Measurements from ENCODE around the gene ELAVL2. TPM values are rescaled to one million over a fixed set of nuclear protein-coding genes. Genes with fewer than 3 reads are reported as not detected.

The ELAVL2 gene
- total RNA-seq, 1 donor from 2014 or later, result 21.1 TPM

GRCh38 chr9:23663946-23664345 is 162.1 kb downstream of the ELAVL2 start:
- H4K20me1 ChIP-seq (ENCODE audit: low read depth), result no peaks in the 10 kb centered on the region
- H3K4me1 ChIP-seq, result peaks cover 24% of the 10 kb centered on the region
- Mint-ChIP-seq H3K27ac (no peak overlapping the region), H3K4me1 (peaks cover 14% of the 10 kb centered on the region), H3K36me3 (peaks cover 40% of the 10 kb centered on the region), H3K27me3 (ENCODE audit: insufficient read depth, low read depth) (peaks cover 6% of the 10 kb centered on the region), H3K9me3 (no peaks in the 10 kb centered on the region), H3K4me3 (no peak overlapping the region)
- no peak overlapping the region for H2AFZ ChIP-seq (replicated peaks)
- H3F3A ChIP-seq (ENCODE audit: low read depth), result no peaks in the 10 kb centered on the region
- no peak overlapping the region for H3K9ac ChIP-seq
- H3K9me3 ChIP-seq (ENCODE audit: low read depth), result no peaks in the 10 kb centered on the region
- H3K4me3 ChIP-seq, result no peak overlapping the region
- H3K36me3 ChIP-seq, result no peaks in the 10 kb centered on the region
- H3K79me2 ChIP-seq (ENCODE audit: low read depth), result no peaks in the 10 kb centered on the region
- TF ChIP-seq EZH2phosphoT487 (IDR thresholded peaks at IDR 0.05), result no peak
- TF ChIP-seq EZH2 (IDR thresholded peaks at IDR 0.05), result no peak
- no peak for TF ChIP-seq CTCF (IDR thresholded peaks at IDR 0.05)
- no peaks in the 10 kb centered on the region for H3K27me3 ChIP-seq
- H3K27ac ChIP-seq, result no peak overlapping the region
- peak overlapping the region; percentile 34 for H3K4me2 ChIP-seq
- no peak for DNase-seq (ENCODE audit: low spot score)

- H4K20me1 ChIP-seq (ENCODE audit: low read depth), result no peaks in the 10 kb centered on the region
- H3K4me2 ChIP-seq, result no peak overlapping the region
- no peak overlapping the region for H3K9ac ChIP-seq
- peaks cover 24% of the 10 kb centered on the region for H3K4me1 ChIP-seq
- H3K4me1 Mint-ChIP-seq, result peaks cover 14% of the 10 kb centered on the region
- no peaks in the 10 kb centered on the region for H3K27me3 ChIP-seq
- H3F3A ChIP-seq (ENCODE audit: low read depth), result no peaks in the 10 kb centered on the region
- no peak overlapping the region for H3K4me3 ChIP-seq
- H3K36me3 ChIP-seq, result no peaks in the 10 kb centered on the region
- peaks cover 6% of the 10 kb centered on the region for H3K27me3 Mint-ChIP-seq (ENCODE audit: insufficient read depth, low read depth)
- H3K4me3 Mint-ChIP-seq, result no peak overlapping the region
- TF ChIP-seq CTCF (IDR thresholded peaks at IDR 0.05) (no peak), EZH2 (IDR thresholded peaks at IDR 0.05) (no peak), EZH2phosphoT487 (IDR thresholded peaks at IDR 0.05) (no peak)
- H2AFZ ChIP-seq (replicated peaks), result no peak overlapping the region
- peaks cover 39% of the 10 kb centered on the region for H3K36me3 Mint-ChIP-seq
- no peak overlapping the region for H3K27ac ChIP-seq
- H3K79me2 ChIP-seq (ENCODE audit: low read depth), result no peaks in the 10 kb centered on the region
- DNase-seq (ENCODE audit: low spot score), result no peak
- H3K9me3 Mint-ChIP-seq, result no peaks in the 10 kb centered on the region
- no peak overlapping the region for H3K27ac Mint-ChIP-seq
- H3K9me3 ChIP-seq (ENCODE audit: low read depth), result no peaks in the 10 kb centered on the region
Observed at GRCh38 chr9:23663536-23663935, 162.5 kb downstream of the ELAVL2 start.

GRCh38 chr9:23663125-23663524 is 162.9 kb downstream of the ELAVL2 start:
- Mint-ChIP-seq H3K4me3 (no peak overlapping the region), H3K4me1 (peaks cover 14% of the 10 kb centered on the region), H3K27me3 (ENCODE audit: insufficient read depth, low read depth) (peaks cover 6% of the 10 kb centered on the region), H3K9me3 (no peaks in the 10 kb centered on the region), H3K36me3 (peaks cover 39% of the 10 kb centered on the region), H3K27ac (no peak overlapping the region)
- H4K20me1 ChIP-seq (ENCODE audit: low read depth), result no peaks in the 10 kb centered on the region
- no peak overlapping the region for H3K4me3 ChIP-seq
- no peak overlapping the region for H2AFZ ChIP-seq (replicated peaks)
- no peaks in the 10 kb centered on the region for H3F3A ChIP-seq (ENCODE audit: low read depth)
- H3K9me3 ChIP-seq (ENCODE audit: low read depth), result no peaks in the 10 kb centered on the region
- H3K27ac ChIP-seq, result no peak overlapping the region
- no peak for DNase-seq (ENCODE audit: low spot score)
- TF ChIP-seq EZH2 (IDR thresholded peaks at IDR 0.05), result no peak
- no peak for TF ChIP-seq EZH2phosphoT487 (IDR thresholded peaks at IDR 0.05)
- no peak for TF ChIP-seq CTCF (IDR thresholded peaks at IDR 0.05)
- H3K36me3 ChIP-seq, result no peaks in the 10 kb centered on the region
- H3K4me2 ChIP-seq, result no peak overlapping the region
- H3K9ac ChIP-seq, result no peak overlapping the region
- H3K79me2 ChIP-seq (ENCODE audit: low read depth), result no peaks in the 10 kb centered on the region
- no peaks in the 10 kb centered on the region for H3K27me3 ChIP-seq
- peaks cover 24% of the 10 kb centered on the region for H3K4me1 ChIP-seq
